HG03045 (cell line): ENCODE measurements around the gene SEPTIN8.
A peak's percentile ranks its signal among the peaks of the same experiment; 100 is the strongest.

ENCODE experiments used
- ATAC-seq: cut with Tn5 transposase; IDR thresholded peaks from one replicate; pipeline ENCODE4 v1.9.1; 2021; ENCODE audit warnings: mild to moderate bottlenecking, moderate library complexity; ENCODE audit not compliant: unreplicated experiment

SEPTIN8 gene

DNA sequence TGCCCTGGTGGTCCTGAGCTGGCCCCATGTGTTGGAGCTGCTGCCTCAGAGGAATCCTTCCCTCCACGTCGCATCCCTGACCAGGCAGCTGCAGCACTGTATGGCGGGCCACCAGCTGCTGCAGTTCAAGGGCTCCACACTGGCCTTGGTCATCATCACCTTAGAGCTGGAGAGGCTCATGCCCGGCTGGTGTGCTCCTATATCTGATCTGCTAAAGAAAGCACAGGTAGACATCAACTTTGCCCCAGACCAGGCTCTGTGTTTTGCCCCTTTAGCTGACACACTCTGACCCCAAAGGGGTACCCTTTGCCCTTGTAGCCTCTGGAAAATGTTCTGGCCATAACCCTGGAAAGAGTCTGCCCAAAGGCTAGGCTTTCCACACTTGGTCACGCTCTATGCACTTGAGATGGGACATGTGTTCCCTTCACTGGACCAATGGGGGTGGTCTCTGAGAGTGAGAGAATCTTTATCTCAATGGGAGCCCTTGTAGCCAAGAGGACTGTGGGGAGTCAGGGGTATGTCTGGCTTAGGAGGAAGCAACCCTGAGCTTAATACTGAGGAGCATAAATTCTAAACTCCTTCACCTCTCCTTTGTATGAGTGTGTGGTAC lies 25.0 kb downstream of the SEPTIN8 start:
- no peak for ATAC-seq

DNA sequence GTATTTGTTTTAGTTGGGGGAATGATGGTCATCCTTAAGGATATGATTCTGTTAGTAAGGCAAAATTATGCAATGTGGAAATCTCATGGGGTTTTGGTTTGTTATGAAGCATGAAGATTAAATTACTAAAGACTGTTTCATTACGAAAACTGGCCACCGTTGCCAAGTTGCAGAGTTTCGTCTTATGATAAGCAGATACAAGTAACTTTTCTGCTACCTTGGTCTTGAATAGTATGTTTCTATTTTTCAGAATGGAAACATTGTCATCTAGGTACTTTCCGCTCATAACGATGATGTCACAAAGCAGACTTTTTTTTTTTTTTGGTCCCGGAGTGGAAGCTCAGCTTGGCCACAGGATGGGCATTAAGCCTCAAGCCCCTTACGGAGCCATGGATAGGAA lies 25.6 kb downstream of the SEPTIN8 start:
- ATAC-seq = peak; percentile 40

DNA sequence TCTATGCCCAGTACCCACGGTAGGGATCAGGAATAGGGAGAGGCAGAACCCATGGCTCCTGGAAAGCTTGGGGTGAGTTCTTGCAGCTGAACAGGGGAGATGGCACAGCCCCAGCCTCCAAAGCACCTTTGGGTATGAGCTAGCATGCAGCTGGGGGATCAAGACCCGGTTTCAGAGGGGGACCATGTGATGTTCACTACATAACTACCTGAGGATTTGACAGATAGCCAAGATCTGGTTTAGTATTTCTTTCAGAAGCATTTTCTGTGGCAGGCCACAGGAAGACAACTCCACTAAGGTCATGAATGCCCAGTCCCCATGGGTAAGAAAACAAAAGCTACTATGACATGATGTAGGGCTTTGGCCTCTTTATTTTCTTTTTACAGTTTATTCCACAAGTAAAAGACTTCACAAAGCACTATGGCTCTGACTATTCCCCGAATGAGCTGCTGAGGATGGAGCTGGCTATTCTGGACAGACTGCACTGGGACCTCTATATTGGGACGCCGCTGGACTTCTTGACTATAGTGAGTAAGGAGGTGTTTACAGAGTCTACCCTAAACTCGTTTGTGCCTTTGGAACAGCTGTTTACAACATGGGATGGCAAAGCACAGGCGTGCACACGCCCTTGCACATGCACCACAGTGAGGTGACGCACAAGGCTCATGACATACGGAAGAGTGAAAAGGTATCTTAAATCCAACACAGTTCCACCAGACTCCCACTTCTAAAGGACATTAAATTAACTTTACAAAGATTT lies 26.4 kb downstream of the SEPTIN8 start:
- no peak for ATAC-seq

DNA sequence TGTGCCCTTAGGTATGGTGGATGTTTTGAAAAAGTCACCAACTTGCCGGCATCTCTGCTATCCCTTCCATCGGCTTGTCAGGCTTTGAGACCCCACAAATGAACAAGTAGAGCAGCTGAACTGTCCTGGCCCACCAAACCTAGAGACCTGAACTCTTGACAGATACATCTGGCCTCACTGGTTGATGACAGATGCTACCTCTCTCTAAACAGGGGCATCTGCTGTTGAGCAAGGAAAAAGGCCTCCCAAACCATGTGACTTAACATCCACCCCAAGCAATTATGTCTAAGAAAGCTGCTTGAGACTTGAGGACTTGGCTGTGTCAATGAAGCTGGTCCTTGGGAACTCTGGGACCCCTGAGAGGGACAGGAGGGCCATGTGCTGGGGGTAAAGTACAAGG lies 27.5 kb downstream of the SEPTIN8 start:
- ATAC-seq = no peak

DNA sequence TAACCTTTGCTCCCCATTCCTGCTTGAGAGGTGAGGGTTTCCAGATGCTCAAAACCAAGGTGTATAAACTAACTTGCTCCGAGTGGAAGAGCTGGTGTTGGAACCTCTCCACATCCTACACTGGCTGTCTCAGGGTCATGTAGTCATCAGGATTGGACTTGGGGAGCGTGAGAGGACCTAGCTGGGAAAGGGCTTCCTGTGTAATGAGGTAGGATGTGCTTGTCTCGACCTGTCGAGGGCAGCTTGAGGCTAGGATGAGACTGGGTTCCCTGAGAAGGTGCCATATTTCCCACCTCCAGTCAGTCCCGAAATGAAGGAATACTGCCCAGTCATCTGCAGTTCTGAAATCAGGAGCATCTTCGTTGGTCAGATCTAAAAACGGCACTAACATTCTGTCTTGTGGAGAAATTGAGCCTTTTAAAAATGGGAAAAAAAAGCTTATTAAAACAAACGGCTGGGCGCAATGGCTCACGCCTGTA lies 28.5 kb downstream of the SEPTIN8 start:
- ATAC-seq = no peak

DNA sequence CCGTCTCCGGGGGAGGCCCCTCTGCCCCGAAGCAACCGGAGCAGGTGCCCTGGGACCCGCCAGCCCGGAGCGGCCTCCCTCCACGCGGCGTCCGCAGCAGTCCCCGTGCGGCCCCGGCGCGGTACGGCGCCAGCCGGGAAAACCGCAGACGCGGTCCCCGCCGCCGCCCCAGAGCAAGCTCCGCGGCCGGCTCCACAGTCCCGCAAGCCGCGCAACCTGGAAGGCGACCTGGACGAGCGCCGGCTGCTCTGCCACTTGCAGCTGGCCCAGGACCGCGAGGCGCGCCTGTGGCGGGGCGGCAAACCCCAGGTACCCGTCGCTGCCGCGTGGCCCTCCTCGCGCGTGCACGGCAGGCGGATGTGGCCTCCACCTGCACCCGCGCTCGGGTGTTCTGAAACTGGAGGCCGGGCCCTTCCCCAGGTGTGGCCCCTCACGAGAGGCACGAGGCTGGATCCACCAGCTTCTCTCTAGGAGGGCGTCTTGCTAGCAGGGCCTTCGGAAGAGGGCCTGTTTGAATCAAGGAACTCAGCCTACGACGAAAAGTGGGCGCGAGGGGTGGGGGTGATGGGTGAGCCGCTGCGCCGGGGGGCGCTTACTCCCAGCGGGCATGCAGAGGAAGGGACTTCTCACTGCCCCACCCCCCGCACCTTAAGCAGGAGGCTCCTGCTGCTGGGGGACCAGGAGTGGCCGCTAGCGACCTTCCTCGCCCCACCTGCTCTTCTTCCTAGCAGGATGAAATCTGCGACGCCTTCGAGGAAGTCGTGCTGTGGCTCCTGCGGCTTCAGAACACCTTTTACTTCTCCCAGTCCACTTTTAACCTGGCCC lies 29.2 kb downstream of the SEPTIN8 start:
- ATAC-seq = no peak

DNA sequence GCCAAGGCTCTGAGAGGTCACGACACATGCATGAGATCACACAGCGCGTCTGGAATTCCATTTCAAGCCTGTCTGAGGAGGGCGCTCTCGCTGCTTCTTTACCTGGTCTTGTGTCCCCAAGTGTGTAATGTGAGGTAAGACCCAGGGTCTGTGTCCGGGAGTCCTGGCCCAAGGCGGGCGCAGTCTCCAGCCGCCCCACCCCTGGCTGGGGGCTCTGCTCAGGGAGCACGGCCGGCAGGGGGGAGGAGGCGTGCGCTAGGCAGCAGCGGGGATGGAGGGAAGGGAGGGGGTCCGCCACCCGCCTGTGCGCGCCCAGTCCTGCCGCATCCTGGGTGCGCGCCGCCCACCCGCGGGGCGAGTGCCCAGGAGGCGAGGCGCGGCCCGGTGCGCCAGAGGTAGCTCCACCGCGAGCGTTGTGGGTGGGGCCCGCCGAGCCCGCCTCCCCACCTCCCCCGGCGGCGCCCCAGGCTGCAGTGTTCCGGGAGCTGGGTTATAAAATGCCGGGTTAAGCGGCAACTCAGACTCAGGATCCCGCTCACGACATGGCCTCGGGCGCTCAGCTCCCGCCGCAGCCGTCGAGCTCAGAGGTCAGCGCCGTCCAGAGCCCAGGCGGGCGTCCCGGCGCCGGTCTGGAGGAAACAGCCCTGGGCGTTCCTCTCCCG lies 30.0 kb downstream of the SEPTIN8 start, which contains the start of gene CCNI2:
TSS of gene CCNI2 (plus strand) at position 473 of the 662 bp plus-strand sequence. CDS start at position 543, 70 bp downstream.
- ATAC-seq = no peak

DNA sequence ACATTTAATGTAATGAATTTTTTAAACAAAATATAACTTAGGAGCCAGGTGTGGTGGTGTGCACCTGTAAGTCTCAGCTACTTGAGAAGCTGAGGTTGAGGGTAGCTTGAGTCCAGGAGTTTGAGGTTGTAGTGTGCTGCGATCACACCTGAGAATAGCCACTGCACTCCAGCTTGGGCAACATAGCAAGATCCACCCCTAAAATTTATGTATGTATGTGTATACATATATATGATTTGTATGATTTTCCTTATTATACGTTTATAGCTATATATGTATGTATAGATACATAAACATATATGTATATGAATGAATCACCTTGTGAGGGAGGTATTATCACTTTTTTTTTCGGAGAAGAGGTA lies 30.5 kb downstream of the SEPTIN8 start:
- ATAC-seq = no peak

DNA sequence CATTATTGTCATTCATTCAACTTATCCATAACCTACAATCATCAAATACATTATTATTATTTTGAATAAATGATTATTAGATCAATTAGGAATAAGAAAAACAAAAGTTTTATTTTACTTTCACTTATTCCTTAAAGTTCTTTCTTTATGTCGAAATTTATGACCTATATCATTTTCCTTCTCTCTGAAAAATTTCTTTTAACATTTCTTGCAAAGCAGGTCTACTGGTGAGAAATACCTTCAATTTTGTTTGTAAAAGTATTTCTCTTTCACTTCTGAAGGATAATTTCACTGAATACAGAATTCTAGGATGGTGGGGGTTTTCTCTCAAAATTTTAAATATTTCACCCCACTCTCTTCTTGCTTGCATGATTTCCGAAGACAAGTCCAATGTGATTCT lies 32.4 kb downstream of the SEPTIN8 start:
- no peak for ATAC-seq

DNA sequence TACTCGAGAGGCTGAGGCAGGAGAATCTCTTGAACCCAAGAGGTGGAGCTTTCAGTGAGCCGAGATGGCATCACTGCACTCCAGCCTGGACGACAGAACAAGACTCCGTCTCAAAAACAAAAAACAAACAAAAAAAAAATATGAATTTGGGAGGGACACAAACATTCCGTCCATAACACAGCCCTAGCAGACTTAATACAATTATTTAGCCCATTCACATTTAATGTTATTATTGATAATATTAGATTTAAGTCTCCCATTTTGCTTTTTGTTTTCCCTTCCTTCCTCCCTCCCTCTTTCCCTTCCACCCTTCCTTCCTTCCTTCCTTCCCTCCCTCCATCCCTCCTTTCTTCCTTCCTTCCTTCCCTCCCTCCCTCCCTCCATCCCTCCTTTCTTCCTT lies 34.4 kb downstream of the SEPTIN8 start:
- ATAC-seq = no peak

DNA sequence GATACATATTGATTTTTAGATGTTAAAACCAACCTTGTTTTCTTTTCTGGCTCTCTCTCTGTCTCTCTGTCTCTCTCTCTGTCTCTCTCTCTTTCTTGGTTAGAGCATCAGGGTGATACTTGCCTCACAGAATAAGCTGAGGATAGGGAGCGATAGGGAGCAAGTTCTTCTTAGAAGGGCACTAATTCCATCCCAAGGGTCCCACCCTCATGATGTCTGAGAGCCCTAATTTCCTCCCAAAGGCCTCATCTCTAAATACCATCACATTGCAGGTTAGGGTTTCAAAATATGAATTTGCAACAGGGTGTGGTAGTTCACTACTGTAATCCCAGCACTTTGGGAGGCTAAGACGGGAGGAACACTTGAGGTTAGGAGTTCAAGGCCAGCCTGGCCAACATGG lies 34.9 kb downstream of the SEPTIN8 start:
- ATAC-seq = no peak

DNA sequence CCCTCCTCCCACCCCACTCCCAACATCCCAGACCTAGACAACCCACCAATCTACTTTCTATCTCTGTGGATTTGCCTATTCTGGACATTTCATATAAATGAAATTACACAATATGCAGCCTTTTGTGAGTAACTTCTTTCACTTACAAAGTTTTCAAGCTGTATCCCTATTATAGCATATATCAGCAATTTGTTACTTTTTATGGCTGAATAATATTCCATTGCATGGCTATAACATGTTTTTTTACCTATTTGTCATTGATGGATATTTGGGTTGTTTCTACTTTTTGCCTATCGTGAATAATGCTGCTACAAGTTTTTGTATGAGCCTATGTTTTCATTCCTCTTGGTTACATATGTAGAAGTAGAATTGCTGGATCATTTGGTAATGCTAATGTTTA lies 37.8 kb downstream of the SEPTIN8 start:
- ATAC-seq = no peak

DNA sequence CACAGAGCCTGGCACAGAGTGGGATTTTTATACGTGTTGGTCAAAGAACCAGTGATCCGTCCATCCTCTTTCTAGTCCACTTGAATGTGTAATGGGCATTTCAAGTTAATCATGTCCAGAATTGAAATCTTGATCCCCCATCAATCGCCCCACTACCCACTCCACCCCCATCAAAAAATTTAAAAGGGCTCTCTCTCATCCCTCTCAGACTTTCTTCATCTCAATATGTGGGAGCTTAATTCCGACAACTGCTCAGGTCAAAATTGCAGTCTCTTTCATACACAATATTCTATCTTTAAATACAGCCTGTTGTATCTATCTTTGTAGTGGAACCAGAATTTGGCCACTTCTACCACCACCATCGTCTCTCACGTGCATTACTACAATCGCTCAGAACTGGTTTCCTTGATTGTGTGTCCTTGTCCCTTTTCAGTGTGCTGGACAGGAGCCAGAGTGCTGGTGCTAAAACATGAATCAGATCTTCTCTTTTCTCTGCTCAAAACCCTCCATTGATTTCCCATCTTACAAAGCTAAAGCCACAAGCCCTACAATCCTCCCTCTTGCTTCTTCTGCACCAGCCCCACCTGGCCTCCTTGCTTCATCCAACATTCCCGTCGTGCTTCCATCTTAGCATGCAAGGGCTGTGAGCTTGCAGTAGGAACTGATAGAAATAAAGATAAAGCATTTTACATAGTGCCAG lies 38.9 kb downstream of the SEPTIN8 start:
- no peak for ATAC-seq

DNA sequence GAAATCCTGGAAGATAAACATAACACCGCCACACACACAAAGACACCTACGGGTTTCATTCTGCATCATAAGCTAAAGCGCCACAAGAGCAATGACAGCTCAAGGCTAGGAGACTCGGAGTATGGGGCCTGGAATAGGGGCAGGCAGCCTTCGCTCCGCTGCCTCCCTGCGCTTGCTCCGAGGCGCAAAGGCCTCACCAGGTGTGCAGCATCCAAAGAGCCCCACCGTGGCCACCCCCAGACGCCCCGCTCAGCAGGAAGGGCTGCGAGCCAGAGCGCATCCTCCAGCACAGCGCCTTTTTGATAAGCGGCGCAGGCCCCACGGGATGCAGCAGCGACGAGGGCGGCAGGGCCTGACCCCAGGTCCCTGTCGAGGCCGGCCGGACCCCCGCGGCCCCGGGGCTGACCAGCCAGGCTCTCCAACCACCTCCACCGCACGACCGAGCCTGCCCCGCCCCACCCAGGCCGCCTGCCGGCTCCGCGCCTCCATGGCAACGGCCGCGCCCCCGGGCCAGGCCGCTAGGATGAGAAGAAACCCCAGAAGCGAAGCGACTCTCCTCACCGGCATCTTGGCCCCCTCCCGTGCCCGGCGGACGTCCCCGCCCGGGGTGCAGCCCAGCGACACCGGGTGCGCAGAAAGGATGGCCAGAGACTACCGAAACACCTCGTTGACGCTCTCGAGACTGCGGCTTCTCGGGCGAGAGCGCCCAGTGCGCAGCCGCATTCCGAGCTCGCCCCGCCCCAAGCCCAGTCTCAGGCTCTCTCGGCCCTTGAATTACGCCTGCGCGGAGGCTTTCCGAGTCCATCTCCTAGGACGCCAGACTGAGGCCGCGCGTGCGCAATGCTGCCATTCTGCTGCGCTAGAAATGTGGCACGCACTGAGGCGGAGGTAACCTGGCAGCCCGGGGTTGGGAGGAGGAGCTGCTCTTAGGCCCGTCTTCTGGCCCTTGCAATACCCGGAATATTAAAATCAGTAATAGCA lies 39.9 kb downstream of the SEPTIN8 start, which contains the start of gene KIF3A:
TSS of gene KIF3A (minus strand) at position 694 of the 981 bp plus-strand sequence. CDS start at position 567, 127 bp downstream.
- ATAC-seq = peak; percentile 89

DNA sequence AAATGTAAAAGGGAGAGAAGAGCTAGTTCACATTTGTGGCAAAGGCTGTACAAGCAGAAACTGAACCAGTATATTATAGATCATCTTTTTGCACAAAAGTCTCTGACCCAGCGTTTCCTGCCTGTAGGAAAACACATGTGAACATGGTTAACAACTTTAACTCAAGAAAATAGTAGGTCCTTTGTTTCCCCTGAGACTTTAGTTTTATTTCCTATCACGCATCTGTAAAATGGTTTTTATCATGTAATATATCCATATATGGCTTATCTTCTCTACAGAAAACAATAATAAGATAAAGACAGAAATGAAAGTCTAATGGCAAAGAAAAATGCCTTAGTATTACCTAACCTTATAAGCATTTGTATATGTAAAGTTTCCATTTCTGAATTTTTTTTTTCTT lies 42.4 kb downstream of the SEPTIN8 start:
- ATAC-seq = no peak

DNA sequence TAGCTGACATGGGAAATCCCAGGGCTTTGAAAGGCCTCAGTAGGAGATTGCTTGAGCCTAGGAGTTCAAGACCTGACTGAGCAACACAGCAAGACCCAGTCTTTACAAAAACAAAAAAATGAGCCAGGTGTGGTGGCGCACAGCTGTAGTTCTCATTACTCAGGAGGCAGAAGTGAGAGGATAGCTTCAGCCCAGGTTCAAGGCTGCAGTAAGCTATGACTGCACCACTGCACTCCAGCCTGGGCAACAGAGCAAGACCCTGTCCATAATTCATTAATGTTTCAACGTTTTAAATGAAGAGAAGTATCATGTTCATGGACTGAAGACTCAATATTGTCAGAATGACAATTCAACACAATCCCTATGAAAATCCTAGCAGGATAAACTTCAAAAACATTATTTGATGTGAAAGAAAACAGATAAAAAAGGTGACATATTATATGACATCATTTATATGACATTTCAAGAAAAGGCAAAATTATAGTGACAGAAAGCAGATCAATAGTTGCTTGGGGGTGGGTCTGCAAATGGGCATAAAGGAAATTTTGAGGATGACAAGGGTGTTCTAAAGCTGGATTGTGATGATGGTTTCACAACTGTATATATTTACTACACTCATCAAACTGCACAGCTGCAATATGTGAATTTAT lies 43.4 kb downstream of the SEPTIN8 start:
- ATAC-seq = no peak

DNA sequence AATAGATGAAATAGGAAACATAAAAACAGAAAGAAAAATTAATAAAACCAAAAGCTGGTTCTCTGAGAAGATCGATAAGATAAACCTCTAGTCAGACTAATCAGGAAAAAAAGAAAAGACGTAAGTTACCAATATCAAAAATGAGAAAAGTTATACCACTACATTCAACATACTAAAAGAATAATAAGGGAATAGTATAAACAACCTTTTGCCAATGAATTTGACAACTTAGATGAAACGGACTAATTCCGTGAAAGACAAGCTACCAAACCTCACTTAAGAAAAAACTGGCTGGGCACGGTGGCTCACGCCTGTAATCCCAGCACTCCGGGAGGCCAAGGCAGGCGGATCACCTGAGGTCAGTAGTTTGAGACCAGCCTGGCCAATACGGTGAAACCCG lies 47.1 kb downstream of the SEPTIN8 start:
- ATAC-seq = no peak

DNA sequence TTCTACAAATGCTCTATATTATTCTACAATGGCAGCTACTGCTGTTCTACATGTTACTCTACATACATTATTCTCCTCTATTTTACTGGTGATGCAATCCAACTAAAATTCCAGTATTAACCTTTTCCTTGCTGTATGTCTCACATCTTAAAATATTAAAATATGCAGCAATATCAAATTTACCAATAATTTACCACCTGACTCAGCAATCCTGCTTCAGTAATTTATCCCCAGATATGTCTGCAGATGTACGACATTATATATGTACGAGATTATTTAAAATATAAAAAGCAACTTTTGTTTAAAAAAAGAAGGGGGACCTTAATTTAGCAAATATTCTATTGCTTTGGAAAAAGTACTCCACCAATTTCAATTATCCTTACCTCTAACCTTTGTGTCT lies 51.3 kb downstream of the SEPTIN8 start:
- no peak for ATAC-seq
